Hematopoietic multipotent progenitor cell treated with erythropoietin and hydrocortisone succinate and interleukin-3 and kit ligand, for 6 days (in vitro differentiated cells): Measurements from ENCODE around the gene FEM1B.
A peak's percentile ranks its signal among the peaks of the same experiment; 100 is the strongest.

Experiments
- DNase-seq: peaks from one replicate; pipeline ENCODE4 v3.0.0-alpha.2; 2015

FEM1B gene

GRCh38 chr15:68261241-68261640, 16.3 kb upstream of the FEM1B start:
- DNase-seq = no peak

GRCh38 chr15:68261980-68262379, 15.6 kb upstream of the FEM1B start:
- DNase-seq = no peak

DNA sequence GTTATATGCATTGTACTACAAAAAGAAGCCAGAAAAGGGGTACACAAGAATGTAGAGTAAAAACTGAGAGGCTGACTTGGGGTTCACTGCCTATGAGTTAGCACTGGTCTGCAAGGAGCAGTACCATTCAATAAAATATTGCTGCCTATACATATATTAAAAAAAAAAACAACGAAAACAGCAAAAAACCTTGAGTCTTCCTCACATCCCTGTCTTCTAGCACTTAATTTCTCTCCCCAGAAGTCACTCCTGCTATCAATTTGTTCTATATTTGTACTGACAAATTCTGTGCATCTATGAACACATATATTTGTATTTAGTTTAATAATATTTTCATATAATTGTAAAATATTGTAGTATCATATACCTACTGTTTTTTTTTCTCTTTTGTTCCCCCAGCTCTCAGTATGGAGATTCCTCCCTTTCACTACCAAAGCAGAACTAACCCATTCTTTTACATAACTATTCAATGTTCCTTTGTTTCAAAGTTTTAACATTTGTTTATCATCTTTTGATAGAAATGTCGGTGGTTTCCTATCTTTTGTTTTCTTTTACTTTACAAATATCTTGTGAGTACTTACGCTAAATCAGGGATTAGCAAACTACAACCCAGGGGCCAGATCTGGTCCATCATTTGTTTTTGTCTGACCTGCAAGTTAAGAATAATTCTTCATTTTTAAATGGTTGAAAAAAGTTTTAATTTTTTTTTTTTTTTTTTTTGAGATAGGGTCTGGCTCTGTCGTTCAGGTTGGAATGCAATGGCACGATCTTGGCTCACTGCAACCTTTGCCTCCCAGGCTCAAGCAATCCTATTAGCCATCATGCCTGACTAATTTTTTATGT, 14.8 kb upstream of the FEM1B start:
- no peak for DNase-seq

DNA sequence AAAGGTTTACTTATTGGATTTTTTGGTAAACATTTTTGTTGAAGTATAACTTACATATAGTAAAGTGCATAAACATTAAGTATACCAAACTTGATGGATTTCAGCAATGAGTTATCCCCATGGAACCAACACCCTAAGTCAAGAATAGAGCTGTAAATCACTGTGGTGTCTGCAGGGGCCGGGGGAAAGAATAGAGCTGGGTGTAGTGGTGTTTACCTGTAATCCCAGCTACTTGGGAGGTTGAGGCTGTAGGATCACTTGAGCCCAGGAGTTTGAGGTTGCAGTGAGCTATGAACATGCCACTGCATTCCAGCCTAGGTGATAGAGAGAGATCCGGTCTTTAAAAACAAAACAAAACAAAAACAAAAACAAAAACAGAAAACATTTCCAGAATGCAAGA, 13.3 kb upstream of the FEM1B start:
- DNase-seq = no peak

GRCh38 chr15:68265081-68265480, 12.5 kb upstream of the FEM1B start:
- DNase-seq = no peak

DNA sequence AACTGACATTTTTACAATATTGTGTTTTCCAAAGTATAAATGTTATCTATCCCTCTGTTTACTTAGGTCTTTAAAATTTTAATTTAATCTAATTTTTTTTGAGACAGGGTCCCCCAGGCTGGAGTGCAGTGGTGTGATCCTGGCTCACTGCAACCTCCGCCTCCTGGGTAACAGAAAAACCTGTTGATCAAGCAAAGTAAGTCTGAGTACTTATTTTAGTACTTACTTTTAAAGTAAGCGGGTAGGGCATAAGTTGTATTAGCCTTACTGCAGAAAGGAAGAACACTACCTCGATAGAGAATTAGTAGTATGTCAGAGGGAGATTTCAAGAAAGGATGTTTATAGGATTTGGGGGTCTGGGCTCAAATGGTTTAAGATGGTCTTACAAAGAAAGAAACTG, 11.9 kb upstream of the FEM1B start:
- no peak for DNase-seq

GRCh38 chr15:68268405-68268804, 9.1 kb upstream of the FEM1B start:
- DNase-seq = no peak

DNA sequence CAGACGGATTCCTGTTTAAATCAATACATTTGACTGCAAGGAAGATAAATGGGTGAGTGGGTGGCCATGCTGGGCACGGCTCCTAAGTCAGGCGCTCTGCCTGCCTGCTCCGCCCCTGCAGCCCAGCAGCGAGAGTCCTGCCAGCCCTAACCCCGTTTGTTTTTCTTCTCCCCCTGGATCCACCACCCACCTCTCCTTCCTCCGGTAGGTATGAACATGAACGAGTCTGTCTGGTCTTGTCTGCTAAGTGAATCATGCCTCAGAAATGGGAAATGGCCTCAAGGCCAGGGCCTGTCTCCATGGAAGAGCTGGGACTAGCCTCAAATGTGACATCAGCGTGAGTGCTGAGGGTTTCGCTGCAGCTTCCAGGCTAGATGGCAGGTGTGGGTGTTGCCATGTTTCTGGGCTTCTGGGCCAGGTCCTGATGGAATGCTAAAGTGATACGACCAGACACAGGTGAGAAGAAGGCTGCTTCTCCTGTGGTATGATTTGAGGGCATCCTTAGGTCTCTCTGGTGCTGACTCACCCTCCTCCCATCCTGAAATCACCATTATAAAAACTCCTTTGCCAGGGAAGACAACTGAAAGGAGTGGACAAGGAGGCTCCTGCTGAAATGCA, 5.6 kb upstream of the FEM1B start:
- no peak for DNase-seq

- DNase-seq = no peak
Measured at GRCh38 chr15:68272721-68273271, 4.7 kb upstream of the FEM1B start.

DNA sequence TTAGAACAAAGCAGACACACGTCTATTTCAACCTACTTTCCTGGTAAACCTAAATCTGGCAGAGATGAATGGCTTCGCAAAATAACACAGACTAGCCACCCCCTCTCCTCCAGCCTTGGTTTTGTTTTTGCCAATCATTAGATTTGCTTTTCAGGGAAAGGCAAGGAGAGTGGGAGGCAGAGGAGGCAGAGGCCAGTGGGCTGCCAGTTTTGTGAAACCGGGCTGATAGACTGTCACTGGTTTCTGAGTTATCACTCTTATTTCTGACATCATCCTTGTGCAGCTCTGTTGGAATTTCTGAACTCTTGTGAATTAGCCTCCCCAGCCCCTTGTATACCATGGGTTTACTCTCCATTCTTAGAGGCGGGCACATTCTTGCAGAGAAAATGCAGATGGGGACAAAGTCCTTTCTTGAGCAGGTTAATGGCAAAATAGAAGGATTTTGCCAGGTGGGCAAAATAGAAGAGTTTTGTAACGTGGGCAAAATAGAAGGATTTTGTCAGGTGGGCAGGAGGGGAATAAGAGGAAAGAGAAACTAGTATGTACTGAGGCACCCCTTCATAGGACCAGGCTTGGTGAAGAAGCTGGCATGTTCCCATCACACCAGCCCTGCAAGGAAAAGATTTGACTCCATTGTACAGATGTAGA, 3.2 kb upstream of the FEM1B start:
- DNase-seq = no peak

DNA sequence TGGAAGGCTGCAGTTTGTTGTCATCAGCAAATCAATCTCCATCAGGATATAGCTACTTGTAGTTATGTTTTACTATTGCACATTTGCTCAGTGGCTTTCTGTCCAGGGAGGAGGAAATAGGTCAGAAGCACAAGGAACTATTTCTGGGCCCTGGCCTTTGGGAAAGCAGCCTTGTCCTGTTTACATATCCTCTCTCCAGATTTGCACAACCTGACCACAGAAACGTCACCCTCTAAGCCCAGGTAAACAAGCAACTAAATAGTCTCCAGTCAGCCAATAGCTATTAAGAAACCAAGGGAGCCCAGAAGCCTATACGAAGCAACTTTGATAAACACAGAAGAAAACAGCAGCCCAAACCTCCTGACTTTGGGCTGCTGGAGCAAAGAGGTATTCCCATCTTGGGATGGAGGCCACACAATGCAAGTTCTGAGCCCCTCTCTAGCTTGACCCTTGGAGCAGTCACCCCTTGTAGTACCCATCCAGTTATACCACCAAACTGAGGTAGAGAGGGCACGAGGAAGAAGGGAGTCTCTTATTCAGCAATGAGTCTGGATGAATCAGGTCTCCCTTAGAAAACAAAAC, 2.3 kb upstream of the FEM1B start:
- DNase-seq = no peak

DNA sequence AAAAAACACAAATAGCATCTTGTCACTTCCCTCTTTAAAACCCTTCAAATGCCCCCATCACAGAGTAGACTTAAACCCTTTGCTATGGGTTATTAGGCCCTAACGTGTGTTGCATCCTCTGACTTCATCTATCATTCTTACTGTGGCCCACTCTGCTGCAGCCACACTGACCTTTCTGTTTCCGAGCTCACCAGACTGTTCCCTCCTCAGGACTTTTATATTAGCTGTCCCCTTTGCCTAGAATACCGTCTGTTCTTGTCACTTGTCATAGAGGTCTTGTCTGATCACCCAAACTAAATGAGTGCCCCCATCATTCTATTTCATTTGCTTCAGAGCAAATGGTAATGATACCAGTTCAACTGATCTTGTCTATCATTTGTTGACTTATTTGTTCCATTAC, 877 bp upstream of the FEM1B start:
- peak; percentile 24 for DNase-seq

GRCh38 chr15:68277131-68277602, 378 bp upstream of the FEM1B start:
- peak; percentile 62 for DNase-seq

DNA sequence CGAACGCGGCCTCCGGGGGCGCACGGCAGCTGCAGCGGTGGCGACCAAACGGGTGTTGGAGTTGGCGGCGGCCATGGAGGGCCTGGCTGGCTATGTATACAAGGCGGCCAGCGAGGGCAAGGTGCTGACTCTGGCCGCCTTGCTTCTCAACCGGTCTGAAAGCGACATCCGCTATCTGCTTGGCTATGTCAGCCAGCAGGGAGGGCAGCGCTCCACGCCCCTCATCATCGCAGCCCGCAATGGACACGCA, 725 bp downstream of the FEM1B start:
- DNase-seq = peak; percentile 77

DNA sequence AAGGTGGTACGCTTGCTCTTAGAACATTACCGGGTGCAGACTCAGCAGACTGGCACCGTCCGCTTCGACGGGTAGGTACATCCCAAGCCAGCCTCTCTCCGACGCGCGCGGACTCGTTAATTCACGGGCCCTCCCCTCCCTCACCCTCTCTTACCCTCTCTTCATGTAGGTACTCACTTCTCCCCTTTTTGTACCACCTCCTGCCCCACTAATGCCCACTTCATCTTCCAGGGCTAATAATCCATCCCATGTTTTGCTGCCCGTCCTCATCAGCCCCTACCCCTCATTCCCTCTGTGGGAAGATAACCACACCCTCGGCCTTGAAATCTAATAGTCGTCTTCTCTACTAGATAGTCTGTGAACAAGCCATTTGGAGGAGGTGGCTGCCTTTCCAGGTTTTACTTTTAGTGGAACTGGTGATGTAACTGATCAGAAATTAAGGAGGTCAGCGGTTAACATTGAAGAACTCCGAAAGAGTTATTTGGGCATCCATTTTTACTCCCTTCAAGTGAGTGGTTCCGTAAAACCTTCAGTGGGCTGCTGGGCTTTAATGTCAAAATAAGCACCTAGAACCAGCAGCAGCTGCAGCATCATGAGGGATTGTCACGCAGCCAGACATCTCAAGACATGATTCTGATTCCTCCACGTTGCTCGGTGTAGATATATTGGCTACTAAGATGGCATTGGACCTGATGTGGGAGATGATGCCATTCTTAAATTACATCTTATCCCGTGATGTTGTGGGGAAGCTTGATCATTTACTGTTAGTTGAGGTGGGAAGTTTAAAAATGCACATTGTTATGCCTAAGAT, 1.3 kb downstream of the FEM1B start:
- peak; percentile 62 for DNase-seq

GRCh38 chr15:68279779-68280753, 2.5 kb downstream of the FEM1B start:
- no peak for DNase-seq

DNA sequence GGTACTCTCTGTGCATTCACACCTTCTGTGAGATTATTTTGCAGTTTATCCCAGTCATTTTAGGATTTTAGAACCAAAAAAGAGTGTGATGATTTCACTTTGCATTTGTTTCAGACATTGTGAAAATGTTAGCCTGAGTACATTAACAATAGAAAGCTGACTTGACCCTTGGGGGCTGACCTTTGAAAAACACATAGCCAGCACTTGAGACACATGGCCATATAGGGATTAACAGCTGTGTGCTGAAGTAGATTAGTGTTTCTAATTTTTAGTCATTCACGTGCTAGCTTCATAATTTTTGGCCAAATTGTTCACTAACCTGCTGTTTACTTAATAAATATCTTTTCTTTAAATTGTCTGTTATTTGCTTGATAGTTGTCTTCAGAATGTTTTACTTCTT, 3.5 kb downstream of the FEM1B start:
- DNase-seq = no peak

DNA sequence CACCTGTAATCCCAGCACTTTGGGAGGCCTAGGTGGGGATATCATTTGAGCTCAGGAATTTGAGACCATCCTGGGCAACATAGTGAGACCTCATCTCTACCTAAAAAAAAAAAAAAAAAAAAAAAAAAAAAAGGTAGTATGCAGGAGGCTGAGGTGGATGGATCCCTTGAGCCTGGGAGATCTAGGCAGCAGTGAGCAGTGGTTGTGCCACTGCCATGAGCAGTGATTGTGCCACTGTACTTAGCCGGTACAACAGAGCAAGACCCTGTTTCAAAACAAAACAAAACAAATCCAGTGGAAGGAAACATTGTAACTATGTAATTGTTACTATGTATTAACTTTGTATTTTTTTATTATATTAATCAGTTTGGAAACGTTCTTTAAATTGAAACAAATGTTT, 5.9 kb downstream of the FEM1B start:
- no peak for DNase-seq

DNA sequence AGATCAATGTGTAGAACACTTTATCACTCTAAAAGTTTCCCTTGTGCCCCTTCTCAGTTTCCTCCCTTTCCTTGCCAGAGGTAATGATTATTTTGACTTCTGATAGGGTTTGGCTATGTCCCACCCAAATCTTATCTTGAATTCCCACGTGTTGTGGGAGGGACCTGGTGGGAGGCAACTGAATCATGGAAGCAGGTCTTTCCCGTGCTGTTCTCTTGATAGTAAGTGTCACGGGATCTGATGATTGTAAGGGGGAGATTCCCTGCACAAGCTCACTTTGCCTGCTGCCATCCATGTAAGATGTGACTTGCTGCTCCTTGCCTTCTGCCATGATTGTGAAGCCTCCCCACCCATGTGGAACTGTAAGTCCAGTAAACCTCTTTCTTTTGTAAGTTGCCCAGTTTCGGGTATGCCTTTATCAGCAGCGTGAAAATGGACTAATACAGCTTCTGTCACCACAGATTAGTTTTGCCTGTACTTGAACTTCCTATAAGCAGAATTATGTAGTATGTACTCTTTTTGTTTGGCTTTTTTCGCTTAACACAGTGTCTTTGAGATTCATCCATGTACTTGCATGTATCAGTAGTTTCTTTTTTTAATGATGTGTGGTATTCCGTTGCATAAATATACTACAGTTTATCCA, 7.2 kb downstream of the FEM1B start:
- peak; percentile 84 for DNase-seq

GRCh38 chr15:68285259-68285980, 7.9 kb downstream of the FEM1B start:
- DNase-seq = peak; percentile 33
